ENCODE results near the gene GPX6. TPM values are rescaled to one million over a fixed set of nuclear protein-coding genes. Genes with fewer than 3 reads are reported as not detected.
A peak's percentile ranks its signal among the peaks of the same experiment; 100 is the strongest.

GPX6 gene
- total and polyA plus RNA-seq, 2 of the 13 experiments (the other 11 are each of a cell fraction or from before 2014, with no cell fraction given) = not detected

- no peak overlapping the region for H2AFZ ChIP-seq (ENCODE audit: low read length)
- POLR2A ChIA-PET = no interaction called here
- CTCF ChIA-PET (ENCODE audit: low intra/inter-chr PET ratio, low total read pairs) = no interaction called here
- intact Hi-C loops (cut with micrococcal nuclease; ENCODE audit: unreplicated experiment) = loop anchor here (1.0 kb wide), 1 partner anchor 154 kb away; no protein-coding TSS in a partner anchor
- H3K4me2 ChIP-seq (ENCODE audit: low read depth, low read length) = no peak overlapping the region
- H3K9me3 ChIP-seq (ENCODE audit: low read length) = no peaks in the 10 kb centered on the region
- no TSS peak for BruUV-seq (replicated peaks)
- no peak overlapping the region for H3K4me3 ChIP-seq (replicated peaks in 1 of 3; ENCODE audit: insufficient read depth in 1 of 3, low read depth in 2 of 3, low read length in 3 of 3)
- in situ Hi-C loops (cut with HindIII; ENCODE audit: extremely low pct_ligation_motif_present, low pct_unique_long_range_greater_than_20kb) = no loop called here
- FAIRE-seq (no peak), ATAC-seq (no peak), DNase-seq (ENCODE audit: low spot score) (no peak)
- peaks cover 1 to 6% of the 10 kb centered on the region in 2 experiments; a peak in 2 of 5 replicates for H3K27me3 ChIP-seq (ENCODE audit: control insufficient read depth in 1 of 2, insufficient read depth in 2 of 2, low read length in 2 of 2)
- no peak overlapping the region for H3K9ac ChIP-seq (ENCODE audit: insufficient read depth, low read depth, low read length)
- no peaks in the 10 kb centered on the region for H4K20me1 ChIP-seq (ENCODE audit: insufficient read depth, low read length)
- H3K27ac ChIP-seq (ENCODE audit: extremely low read length, insufficient read depth, low read length) = no peak overlapping the region
- no peaks in the 10 kb centered on the region for H3K4me1 ChIP-seq (ENCODE audit: insufficient read depth, low read length)
- H3K79me2 ChIP-seq (ENCODE audit: insufficient read depth, low read length) = no peaks in the 10 kb centered on the region
- TF ChIP-seq ZNF512 (CRISPR knock-in tag; IDR thresholded peaks at IDR 0.05) (no peak), ZNF652 (CRISPR knock-in tag; IDR thresholded peaks at IDR 0.05; ENCODE audit: borderline replicate concordance, low read depth) (peak; percentile 72), THAP7 (CRISPR knock-in tag; IDR thresholded peaks at IDR 0.05) (no peak), ARID4A (CRISPR knock-in tag; IDR thresholded peaks at IDR 0.05; ENCODE audit: borderline replicate concordance) (no peak), ZNF629 (CRISPR knock-in tag; conservative IDR thresholded peaks at IDR 0.05) (no peak), MIXL1 (CRISPR knock-in tag; IDR thresholded peaks at IDR 0.05) (no peak)
- H3K36me3 ChIP-seq (replicated peaks in 1 of 2; ENCODE audit: control insufficient read depth in 1 of 2, insufficient read depth in 2 of 2, low read length in 2 of 2) = no peaks in the 10 kb centered on the region
- WGBS (ENCODE audit: low lambda C conversion rate) = 8% methylated on average over 1 of the region's 1 CpG
Observed at GRCh38 chr6:28530777-28531176, 15.2 kb upstream of the GPX6 start.
